ENCODE measurements around the gene PARP16. TPM values are rescaled to one million over a fixed set of nuclear protein-coding genes. Genes with fewer than 3 reads are reported as not detected.

Gene PARP16
- total and polyA plus RNA-seq, 2 donors from 2014 or later: 7.0 to 7.8 TPM

GRCh38 chr15:65213241-65213640 is 73.4 kb downstream of the PARP16 start:
- H3K9me3 ChIP-seq (ENCODE audit: control insufficient read depth in 2 of 3, insufficient read depth in 1 of 3, low read length in 3 of 3): no peaks in the 10 kb centered on the region
- intact Hi-C loops (cut with DNase I): no loop called here
- H3K36me3 ChIP-seq (ENCODE audit: control insufficient read depth in 2 of 3, insufficient read depth in 3 of 3, low read length in 3 of 3): no peaks in the 10 kb centered on the region
- H3K27me3 ChIP-seq (ENCODE audit: control insufficient read depth, insufficient read depth, low read length): no peaks in the 10 kb centered on the region
- FAIRE-seq (no peak), DNase-seq (no peak)
- peaks cover 0 to 8% (median 4%) of the 10 kb centered on the region in 3 donors for H3K4me1 ChIP-seq (ENCODE audit: control insufficient read depth in 2 of 3, insufficient read depth in 2 of 3, low read depth in 1 of 3, low read length in 3 of 3)
- no peak overlapping the region for H3K27ac ChIP-seq (ENCODE audit: low read depth in 2 of 2, low read length in 2 of 2)
- TF ChIP-seq, protein P1, sequence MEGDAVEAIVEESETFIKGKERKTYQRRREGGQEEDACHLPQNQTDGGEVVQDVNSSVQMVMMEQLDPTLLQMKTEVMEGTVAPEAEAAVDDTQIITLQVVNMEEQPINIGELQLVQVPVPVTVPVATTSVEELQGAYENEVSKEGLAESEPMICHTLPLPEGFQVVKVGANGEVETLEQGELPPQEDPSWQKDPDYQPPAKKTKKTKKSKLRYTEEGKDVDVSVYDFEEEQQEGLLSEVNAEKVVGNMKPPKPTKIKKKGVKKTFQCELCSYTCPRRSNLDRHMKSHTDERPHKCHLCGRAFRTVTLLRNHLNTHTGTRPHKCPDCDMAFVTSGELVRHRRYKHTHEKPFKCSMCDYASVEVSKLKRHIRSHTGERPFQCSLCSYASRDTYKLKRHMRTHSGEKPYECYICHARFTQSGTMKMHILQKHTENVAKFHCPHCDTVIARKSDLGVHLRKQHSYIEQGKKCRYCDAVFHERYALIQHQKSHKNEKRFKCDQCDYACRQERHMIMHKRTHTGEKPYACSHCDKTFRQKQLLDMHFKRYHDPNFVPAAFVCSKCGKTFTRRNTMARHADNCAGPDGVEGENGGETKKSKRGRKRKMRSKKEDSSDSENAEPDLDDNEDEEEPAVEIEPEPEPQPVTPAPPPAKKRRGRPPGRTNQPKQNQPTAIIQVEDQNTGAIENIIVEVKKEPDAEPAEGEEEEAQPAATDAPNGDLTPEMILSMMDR (IDR thresholded peaks at IDR 0.05; ENCODE audit: borderline replicate concordance, extremely low read depth, insufficient read depth): no peak
- H3K9ac ChIP-seq (ENCODE audit: low read length in 3 of 3): no peak overlapping the region
- H3K4me3 ChIP-seq (ENCODE audit: low read length in 3 of 3): no peak overlapping the region

DNA sequence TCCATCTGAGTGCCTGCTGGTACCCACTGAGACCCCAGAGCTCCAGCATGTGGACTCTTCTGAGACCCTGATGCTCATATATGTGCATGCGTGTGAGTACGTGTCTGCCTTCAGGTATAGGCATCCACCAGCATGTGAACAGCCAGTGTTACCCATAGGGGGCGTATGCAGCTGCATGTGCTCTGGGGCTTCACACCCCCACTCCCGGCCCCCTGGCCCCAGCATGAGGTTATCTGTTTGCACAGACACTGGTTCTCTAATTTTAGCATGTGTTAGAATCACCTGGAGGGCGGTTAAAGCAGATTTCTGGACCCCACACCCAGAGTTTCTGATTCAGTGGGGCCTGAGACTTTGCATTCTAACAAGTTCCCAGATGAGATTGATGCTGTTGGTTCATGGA is 74.6 kb downstream of the PARP16 start:
- no peak for FAIRE-seq
- intact Hi-C loops (cut with DNase I): no loop called here

GRCh38 chr15:65211482-65211982 is 75.2 kb downstream of the PARP16 start:
- Histone ChIP-seq H3K27ac (ENCODE audit: low read depth in 2 of 2, low read length in 2 of 2) (no peak overlapping the region), H3K9ac (ENCODE audit: low read length in 3 of 3) (no peak overlapping the region), H3K4me1 (ENCODE audit: control insufficient read depth in 2 of 3, insufficient read depth in 2 of 3, low read depth in 1 of 3, low read length in 3 of 3) (peaks cover 0 to 8% (median 4%) of the 10 kb centered on the region in 3 donors), H3K9me3 (ENCODE audit: control insufficient read depth in 2 of 3, insufficient read depth in 1 of 3, low read length in 3 of 3) (no peaks in the 10 kb centered on the region), H3K27me3 (ENCODE audit: control insufficient read depth, insufficient read depth, low read length) (no peaks in the 10 kb centered on the region), H3K4me3 (ENCODE audit: low read length in 3 of 3) (no peak overlapping the region), H3K36me3 (ENCODE audit: control insufficient read depth in 2 of 3, insufficient read depth in 3 of 3, low read length in 3 of 3) (no peaks in the 10 kb centered on the region)
- intact Hi-C loops (cut with DNase I): no loop called here
- TF ChIP-seq, protein P1 (IDR thresholded peaks at IDR 0.05; ENCODE audit: borderline replicate concordance, extremely low read depth, insufficient read depth): no peak
- DNase-seq (peak; percentile 77 to 93 (median 84)), FAIRE-seq (no peak)

More for the DNA sequence above, 74.6 kb downstream of the PARP16 start:
- DNase-seq: no peak
- Histone ChIP-seq H3K27me3 (ENCODE audit: control insufficient read depth, insufficient read depth, low read length) (no peaks in the 10 kb centered on the region), H3K27ac (ENCODE audit: low read depth in 2 of 2, low read length in 2 of 2) (no peak overlapping the region), H3K4me3 (ENCODE audit: low read length in 3 of 3) (no peak overlapping the region), H3K4me1 (ENCODE audit: control insufficient read depth in 2 of 3, insufficient read depth in 2 of 3, low read depth in 1 of 3, low read length in 3 of 3) (peaks cover 0 to 8% (median 4%) of the 10 kb centered on the region in 3 donors), H3K36me3 (ENCODE audit: control insufficient read depth in 2 of 3, insufficient read depth in 3 of 3, low read length in 3 of 3) (no peaks in the 10 kb centered on the region), H3K9ac (ENCODE audit: low read length in 3 of 3) (no peak overlapping the region), H3K9me3 (ENCODE audit: control insufficient read depth in 2 of 3, insufficient read depth in 1 of 3, low read length in 3 of 3) (no peaks in the 10 kb centered on the region)
- TF ChIP-seq, protein P1 (IDR thresholded peaks at IDR 0.05; ENCODE audit: borderline replicate concordance, extremely low read depth, insufficient read depth): peak; percentile 27

All from kidney (tissue), 14 donors.